Glomerular endothelial cell (primary cell): ENCODE results near the gene SYDE2. TPM values are rescaled to one million over a fixed set of nuclear protein-coding genes. Genes with fewer than 3 reads are reported as not detected.
"Not testable (repeated sequence)": the region's sequence is repeated elsewhere in the genome, so short reads cannot be mapped to it uniquely, and the experiment has no call there.

Experiments used
- DNase-seq: peaks from one replicate; pipeline ENCODE4 v3.0.0-alpha.2; 2011; ENCODE audit warnings: low read depth, low spot score; ENCODE audit errors: extremely low read depth
- total RNA-seq: library from RNA; depleted of rRNA; stranded (reverse); fragments of >200 nt; gene quantifications from 2 replicates; pipeline ENCODE4 v1.2.3, GENCODE V29; 2015

The SYDE2 gene, protein sequence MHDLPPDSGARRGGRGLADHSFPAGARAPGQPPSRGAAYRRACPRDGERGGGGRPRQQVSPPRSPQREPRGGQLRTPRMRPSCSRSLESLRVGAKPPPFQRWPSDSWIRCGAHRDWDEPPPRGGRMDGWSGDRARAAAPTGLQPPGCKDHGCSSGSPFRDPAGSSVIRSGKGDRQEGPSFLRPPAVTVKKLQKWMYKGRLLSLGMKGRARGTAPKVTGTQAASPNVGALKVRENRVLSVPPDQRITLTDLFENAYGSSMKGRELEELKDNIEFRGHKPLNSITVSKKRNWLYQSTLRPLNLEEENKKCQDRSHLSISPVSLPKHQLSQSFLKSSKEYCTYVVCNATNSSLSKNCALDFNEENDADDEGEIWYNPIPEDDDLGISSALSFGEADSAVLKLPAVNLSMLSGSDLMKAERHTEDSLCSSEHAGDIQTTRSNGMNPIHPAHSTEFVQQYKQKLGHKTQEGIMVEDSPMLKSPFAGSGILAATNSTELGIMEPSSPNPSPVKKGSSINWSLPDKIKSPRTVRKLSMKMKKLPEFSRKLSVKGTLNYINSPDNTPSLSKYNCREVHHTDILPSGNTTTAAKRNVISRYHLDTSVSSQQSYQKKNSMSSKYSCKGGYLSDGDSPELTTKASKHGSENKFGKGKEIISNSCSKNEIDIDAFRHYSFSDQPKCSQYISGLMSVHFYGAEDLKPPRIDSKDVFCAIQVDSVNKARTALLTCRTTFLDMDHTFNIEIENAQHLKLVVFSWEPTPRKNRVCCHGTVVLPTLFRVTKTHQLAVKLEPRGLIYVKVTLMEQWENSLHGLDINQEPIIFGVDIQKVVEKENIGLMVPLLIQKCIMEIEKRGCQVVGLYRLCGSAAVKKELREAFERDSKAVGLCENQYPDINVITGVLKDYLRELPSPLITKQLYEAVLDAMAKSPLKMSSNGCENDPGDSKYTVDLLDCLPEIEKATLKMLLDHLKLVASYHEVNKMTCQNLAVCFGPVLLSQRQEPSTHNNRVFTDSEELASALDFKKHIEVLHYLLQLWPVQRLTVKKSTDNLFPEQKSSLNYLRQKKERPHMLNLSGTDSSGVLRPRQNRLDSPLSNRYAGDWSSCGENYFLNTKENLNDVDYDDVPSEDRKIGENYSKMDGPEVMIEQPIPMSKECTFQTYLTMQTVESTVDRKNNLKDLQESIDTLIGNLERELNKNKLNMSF
- 0.82 and 1.5 TPM in 2 replicates for total RNA-seq

DNA sequence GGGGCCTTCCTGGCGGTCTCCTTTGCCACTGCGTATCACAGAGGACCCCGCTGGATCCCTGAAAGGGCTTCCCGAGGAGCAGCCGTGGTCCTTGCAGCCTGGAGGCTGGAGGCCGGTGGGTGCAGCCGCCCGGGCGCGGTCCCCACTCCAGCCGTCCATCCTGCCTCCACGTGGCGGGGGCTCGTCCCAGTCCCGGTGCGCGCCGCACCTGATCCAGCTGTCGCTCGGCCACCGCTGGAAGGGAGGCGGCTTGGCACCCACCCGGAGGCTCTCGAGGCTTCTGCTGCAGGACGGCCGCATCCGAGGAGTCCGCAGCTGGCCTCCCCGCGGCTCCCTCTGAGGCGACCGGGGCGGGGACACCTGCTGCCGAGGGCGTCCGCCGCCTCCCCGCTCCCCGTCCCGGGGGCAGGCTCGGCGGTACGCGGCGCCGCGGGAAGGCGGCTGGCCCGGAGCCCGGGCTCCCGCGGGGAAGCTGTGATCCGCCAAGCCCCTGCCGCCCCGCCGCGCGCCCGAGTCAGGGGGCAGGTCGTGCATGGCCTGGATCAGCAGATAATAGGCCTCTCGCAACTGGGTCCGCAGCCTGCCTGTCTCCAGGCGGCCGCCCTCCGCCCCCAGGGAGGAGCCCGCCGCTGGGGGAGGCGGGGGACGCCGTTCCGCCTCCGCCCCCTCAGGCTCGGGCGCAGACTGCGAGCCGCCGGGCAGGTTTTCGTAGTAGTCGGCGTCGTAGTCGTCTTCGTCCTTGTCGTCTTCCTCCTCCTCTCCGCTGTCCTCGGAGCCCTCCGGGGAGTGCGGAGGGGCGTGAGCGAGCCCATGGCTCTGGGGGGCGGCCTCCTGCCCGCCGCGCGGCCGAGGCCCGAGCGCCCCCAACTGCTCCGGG lies at the start of gene SYDE2:
TSS of gene SYDE2 (minus strand) at position 554 of the 877 bp plus-strand sequence. CDS start at position 534, 20 bp downstream.
- DNase-seq: no peak

DNA sequence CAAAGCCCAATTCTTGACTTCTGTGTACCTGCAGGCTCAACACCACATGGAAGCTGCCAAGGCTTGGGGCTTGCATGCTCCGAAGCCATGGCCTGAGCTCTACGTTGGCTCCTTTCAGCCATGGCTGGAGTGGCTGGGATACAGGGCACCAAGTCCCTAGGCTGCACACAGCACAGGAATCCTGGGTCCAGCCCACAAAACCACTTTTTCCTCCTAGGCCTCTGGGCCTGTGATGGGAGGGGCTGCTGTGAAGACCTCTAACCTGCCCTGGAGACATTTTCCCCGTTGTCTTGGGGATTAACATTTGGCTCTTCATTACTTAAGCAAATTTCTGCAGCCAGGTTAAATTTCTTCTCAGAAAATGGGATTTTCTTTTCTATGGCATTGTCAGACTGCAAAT lies 48.2 kb upstream of the SYDE2 start:
- not testable (repeated sequence) for DNase-seq

DNA sequence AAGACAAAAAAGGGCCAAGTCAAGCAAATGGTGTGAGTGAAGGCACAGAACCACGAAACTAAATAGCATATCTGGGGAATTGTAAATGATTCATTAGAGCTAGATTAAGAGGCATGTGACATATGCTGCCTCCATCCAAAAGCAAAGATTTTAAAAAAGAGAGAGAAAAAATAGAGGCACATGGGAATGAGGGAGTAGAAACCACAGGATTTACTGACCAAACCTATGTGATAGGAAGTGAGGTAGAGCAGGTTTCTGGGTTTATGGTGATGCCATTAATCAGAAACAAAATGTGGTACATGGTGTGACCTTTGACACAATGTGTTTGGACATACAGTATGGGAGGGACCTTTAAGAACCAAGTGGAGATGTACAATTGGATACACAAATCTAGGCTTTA lies 45.1 kb upstream of the SYDE2 start:
- no peak for DNase-seq

DNA sequence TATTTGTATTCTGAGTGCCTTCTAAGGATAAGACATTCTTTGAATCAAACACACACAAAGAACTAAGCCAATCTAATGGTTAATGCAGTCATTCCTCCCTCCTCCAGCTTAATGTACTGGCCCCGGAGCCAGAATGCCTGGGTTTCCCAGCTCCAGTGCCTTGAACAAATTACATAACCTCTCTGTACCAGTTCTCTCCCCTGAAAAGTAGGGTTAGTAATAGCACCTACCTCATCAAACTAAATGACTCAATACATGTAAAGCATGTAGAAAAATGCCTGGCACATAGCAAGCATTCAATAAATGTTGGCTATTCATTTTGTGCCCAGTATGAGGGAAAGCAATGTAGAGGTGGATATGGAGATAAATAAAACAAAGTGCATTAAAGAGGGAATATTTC lies 44.6 kb upstream of the SYDE2 start:
- DNase-seq: no peak

DNA sequence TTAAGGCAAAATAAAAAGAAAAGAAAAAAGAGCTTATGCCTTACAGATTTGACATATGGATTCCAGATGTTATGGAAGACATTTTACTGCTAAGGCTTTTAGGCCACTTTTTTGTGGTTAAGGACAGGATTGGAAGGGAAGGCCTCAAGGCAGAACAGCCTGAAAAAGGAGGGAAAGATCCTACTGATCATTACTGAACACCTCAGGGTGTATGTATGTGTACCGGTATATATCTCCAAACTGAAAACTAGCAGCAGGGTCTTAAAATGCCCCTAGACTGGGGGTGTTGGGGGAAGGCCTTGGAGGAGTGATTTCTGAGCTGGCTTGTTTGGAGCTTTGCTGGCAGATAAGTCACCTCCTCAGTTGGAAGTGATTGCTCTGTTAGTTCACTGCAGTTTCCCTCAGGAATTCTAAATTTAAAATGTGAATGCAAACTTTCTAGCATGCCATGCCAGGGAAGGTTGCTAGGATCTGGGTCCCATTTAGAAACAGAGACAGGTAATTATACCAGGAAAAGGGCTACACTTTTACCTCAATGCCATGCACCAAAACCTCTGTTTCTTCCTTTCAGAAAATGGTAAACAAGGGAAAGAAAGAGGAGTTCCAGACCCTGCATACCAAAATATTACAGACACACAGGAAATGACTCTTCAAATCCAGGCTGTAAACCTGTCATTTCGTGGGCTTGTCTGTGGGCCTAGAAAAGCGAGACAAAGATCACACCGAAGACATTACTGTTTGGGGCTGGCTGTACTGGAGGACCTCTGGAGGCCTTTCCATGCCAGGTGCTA lies 43.6 kb upstream of the SYDE2 start:
- DNase-seq: no peak

DNA sequence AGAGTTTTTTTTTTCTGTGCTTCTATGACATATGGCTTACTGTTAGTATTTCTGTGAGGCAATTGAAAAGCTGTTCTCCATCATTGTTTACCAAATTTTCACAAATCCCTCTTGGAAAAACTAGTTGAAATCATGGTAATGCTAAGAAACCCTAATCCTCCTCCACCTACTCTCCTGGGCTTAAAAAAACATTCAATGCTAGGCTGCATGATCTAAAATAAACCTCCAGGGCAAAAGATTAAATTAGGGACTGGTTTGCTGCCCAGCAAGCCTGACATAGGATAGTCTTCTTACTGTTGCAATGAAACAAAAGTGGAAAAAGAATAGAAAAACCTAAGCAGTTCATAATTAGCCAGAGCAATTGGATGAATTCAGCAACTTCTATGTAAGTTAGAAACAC lies 42.6 kb upstream of the SYDE2 start:
- DNase-seq: no peak

DNA sequence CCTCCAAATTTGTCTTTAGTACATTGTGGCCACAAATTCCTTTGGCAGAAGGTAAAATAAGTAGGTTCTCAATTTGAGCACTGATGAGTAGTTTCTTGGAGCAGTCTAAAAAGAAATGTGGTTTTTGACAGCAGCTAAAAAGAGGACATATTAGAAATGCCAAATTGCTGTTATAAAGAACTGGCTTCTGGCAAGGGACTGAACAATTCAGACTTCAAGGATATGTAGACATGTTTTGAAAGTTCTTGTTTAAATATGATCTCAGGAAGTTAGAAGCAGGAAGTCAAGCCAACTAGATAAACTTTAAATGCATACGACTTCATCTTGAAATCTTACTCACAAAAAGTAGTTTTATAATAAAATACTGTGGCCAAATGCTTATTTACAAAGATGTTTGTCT lies 39.8 kb upstream of the SYDE2 start:
- DNase-seq: no peak

DNA sequence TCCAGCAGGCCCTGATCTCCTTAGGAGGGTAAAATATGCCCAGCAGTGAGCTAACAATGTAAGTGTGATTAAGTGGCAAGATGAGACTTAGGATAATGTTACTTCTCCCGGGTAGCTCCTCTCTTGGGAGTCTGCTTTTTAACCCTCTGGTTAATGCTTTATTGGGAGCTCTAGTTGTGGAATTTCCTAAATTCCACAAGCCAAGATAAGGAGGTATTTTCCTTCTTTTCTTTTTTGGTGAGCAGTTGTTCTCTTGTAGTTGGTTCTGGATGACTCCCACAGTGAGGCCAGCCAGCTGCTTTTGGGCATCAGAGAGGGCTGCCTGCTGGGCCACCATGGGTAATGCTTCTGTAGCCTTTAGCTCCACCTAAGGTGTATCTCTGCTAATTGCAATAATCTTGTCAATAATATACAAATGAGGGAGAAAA lies 39.4 kb upstream of the SYDE2 start:
- DNase-seq: no peak

DNA sequence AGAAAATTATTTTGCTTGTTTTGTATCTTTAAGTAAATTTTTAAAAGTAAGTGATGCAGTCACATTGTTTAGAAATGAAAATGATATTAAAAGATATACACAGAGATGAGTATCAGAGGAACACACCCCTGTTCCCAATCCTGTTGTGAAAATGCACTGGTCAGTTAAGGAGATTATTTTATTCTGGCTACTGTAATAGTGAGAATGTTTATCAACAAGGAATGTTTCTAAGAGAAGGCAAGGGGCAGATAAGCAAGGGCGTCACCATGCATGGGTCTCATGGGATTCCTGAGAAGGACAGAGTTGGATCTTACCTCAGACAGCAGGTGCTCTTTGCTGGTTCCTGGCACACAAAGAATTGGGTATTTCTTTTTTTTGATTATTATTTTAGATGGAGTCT lies 36.8 kb upstream of the SYDE2 start:
- no peak for DNase-seq

DNA sequence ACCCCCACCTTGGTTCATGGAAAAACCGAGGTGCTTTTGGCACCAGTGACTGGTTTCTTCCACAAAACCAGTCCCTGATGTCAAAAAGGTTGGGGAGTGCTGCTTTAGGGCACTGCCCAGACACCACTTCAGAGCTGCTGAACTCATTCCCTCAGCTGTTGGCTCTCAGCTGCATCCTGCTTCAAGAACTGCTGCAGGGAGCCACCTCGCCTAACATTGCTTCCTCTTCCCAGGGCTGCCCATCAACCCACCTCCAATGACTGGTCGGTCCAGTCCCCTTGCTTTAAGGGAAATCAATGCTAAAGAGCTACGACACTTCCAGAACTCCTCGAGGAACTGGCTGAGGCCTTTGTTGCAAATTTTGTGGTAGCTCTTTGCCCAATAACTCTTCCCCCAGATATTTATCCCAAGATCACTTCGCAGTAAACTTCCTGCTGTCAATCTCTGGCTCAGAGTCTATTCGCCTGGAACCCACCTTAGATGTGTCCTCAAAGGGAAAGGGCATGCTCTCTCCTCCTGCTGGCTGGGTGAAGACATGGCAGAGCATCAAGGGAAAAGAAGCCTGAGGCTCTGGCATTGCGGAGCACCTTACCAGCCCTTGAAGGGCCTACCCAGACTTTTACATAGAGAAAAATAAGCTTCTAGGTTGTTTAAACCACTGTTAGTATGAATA lies 29.6 kb upstream of the SYDE2 start:
- no peak for DNase-seq

DNA sequence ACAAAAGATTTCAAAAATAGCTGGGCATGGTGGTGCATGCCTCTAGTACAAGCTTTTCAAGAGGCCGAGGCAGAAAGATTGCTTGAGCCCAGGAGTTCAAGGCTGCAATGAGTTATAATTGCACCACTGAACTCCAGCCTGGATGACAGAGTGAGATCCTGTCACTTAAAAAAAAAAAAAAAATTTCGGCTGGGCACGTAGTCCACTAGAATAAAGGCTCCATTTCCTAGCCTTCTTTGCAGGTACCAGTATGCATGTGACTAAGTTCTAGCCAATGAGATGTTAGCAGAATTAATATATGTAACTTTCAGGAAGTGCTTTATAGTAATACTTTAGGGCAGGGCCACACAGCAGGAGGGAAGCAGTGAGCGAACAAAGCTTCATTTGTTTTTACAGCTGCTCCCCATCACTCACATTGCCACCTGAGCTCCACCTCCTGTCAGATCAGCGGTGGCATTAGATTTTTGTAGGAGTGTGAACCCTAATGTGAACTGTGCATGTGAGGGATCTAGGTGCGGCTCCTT lies 28.8 kb upstream of the SYDE2 start:
- DNase-seq: no peak

DNA sequence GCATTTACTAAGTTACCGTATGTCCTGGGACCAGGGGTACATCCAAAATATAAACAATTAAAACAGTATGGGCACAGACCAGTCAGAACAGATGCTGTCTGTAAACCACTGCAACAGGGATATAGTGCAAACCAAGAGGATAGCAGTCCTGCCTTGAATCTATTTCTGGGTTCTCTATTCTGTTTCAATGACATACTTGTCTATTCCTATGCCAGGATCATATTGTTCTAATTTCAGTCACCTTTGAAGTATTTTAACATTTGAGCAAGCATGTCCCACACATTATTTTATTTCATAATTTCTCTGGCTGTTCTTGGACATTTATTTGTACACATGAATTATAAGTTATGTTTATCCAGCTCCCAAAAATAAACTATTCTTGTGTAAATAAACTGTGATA lies 28.2 kb upstream of the SYDE2 start:
- DNase-seq: no peak

DNA sequence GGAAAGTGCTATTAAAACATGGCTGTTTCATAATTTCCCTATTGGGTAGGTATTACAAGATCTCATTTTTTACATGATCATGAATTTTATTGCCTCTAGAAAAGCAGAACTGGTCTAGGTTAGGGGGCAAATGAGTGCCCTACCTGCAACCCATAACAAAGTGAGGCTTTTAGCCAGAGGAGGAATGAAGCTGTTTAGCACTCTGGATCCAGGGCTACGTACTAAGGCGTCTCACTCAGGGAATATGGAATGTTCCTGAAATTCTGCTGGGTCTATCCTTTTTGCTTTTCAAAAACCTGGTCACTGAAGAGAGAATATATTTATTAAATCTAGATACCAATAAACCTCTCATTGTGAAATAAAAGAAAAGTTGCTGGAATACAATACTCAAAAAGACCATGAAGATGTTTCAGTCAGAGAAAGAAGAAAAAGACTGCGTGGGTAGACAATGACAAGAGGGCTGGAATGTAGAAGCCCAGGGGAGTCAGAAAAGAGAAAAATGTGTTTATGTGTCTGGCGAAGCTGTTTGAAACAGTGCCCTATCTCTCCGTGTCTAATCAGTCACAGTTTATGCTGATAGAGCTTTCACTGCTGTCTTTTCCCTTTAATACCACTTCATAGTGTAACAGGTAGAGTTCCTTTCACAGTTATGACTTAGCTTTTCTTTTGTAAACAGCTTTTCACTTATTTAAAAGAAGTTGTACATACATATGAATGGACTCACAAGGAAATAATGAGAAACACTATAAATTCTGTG lies 25.0 kb upstream of the SYDE2 start:
- no peak for DNase-seq

DNA sequence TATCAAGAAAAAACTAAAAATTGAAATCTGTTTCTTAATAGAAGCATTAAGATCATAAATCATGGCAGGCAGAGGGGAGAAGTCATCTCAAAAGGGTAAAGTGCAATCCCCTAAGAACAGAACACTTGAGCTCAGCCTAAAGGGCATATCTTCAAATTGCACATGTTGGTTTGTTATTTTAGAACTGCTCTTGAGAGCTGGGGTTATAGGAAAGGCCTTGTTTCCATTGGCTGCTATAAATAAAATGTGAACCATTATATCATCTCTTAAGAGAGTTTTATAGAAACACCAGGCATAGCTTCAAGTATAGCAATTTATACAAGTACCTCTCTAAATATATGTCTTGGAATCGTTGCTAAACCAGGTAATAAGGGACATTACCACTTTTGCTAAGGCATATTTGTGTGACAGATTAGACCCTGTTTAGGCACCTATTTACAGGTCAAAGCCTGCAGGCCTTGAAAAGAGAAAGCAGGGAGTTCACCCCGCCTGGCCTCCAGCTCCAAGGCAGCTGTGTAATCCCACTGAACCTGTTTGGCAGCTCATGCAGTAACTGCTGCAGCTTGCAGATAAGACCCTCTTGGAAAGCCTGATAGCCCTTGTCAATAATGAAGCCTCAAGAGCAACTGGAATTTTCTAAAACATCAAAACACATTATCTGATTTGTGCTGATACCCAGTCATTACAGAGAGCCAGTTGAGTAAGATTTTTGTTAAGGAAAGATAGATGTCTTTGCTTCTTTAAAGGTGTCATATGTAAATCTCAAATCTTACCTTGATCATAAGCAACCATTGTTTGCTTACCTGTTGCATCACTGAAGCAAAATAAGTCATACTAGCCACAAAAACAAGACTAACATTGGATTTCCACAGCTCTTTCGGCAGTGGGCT lies 24.2 kb upstream of the SYDE2 start:
- no peak for DNase-seq

DNA sequence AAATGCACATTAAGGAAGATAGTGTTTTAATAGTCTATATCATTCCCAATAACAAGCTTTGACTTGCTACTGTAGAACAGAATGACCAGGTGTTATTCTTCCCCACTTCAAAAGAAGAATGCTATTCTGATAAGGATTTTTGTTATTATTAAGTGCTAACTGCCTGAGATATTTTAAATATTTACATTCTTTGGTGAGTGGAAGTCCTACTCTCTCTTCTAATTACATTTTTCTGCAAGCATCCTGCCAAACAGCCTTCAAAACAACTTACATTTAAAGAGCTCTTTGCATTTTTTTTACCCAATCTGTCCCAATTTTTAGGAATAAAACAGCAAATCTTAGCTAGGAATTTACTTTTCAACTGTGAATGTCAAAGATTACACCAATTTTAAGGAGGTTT lies 23.5 kb upstream of the SYDE2 start:
- DNase-seq: no peak

DNA sequence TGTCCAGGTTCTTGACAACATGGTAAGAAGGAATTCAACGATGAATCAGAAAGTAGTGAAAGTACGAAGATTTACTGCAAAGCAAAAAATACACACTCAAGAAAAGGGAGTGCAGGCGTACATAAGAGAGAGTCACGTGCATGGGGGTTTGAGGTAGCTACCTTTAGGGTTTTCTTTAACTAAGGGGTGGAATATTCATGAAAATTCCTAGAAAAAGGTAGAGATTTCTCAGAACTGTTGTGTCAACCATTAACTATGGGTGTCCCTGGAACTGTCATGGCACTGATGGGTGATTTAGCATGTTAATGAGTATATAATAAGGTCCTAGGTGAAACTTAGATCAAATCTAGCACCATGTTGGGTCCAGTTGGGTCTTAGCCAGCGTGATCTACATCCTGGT lies 22.5 kb upstream of the SYDE2 start:
- DNase-seq: no peak

DNA sequence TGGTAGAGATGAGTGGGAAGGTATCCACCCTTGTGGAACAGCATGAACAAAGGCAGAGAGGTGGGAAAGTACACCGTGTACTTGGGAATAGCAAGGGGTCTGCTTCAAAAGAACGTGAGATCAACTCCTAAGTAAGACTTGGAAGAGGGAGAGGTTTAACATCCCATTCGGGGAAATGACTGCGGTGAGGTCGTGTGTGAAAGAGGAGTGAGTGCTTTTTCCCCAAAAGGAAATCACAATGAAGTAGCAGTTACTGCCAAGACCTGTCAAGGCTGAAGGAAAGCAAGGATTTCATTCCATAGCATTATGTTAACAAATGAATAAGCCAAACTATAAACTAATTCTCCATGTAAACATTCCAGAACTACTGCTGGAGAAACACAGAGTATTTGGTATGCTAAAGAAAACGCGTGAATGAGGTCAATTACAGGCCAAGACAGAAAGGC lies 20.0 kb upstream of the SYDE2 start:
- no peak for DNase-seq
